HEK293 (cell line): ENCODE data around the gene HES7.

Source experiments
- CTCF ChIA-PET: fragments of 350-600 bp; formaldehyde crosslinking; extraction: SDS; loops from one replicate; lab custom pipeline; 2021; ENCODE audit warnings: antibody characterized with exemption; lab: Yijun Ruan, JAX
- POLR2A ChIA-PET: fragments of 300-600 bp; formaldehyde crosslinking; extraction: SDS; loops from one replicate; lab custom pipeline; 2020; ENCODE audit warnings: antibody characterized with exemption, inconsistent platforms; lab: Yijun Ruan, JAX
- H3K27ac ChIP-seq: fragments of 200-500 bp; sonication (Bioruptor generic); 2 replicates; pipeline ENCODE4 v1.5.1; 2014; ENCODE audit warnings: low read depth, low read length, control low read depth, inconsistent platforms; ENCODE audit errors: extremely low read depth
- H3K36me3 ChIP-seq, 2 experiments: fragments of 200-500 bp in 1 of 2; sonication (Bioruptor generic) in 1 of 2; 1 replicate in 1 of 2; 2 replicates in 1 of 2; pipeline ENCODE4 v1.5.1; 2014 to 2017; ENCODE audit warnings: inconsistent platforms in 2 of 2, low read length in 2 of 2; ENCODE audit not compliant: control insufficient read depth in 2 of 2, insufficient read depth in 1 of 2
- H3K4me1 ChIP-seq: fragments of 200-500 bp; sonication (Bioruptor generic); 2 replicates; pipeline ENCODE4 v1.5.1; 2014; ENCODE audit warnings: mild to moderate bottlenecking, low read length, inconsistent platforms; ENCODE audit not compliant: control insufficient read depth, insufficient read depth
- H3K4me3 ChIP-seq: 2 replicates; pipeline ENCODE4 v1.5.1; 2011; ENCODE audit warnings: low read depth, mild to moderate bottlenecking, control low read depth, low read length, moderate library complexity
- H3K9me3 ChIP-seq: fragments of 200-500 bp; sonication (Bioruptor generic); 2 replicates; pipeline ENCODE4 v1.5.1; 2014; ENCODE audit warnings: low read depth, low read length, inconsistent platforms; ENCODE audit not compliant: control insufficient read depth, insufficient read depth
- EGR2 ChIP-seq: fragments of 450-650 bp; formaldehyde crosslinking; IDR thresholded peaks from 2 replicates; pipeline ENCODE4 v1.5.1; 2016; ENCODE audit warnings: low read depth, missing biosample characterization, missing genetic modification characterization
- GLI4 ChIP-seq: fragments of 450-650 bp; formaldehyde crosslinking; IDR thresholded peaks from 2 replicates; pipeline ENCODE4 v1.5.1; 2016; ENCODE audit warnings: missing biosample characterization, missing genetic modification characterization
- REPIN1 ChIP-seq: fragments of 450-650 bp; formaldehyde crosslinking; IDR thresholded peaks from 2 replicates; pipeline ENCODE4 v1.5.1; 2017; ENCODE audit warnings: missing biosample characterization, missing genetic modification characterization, low read depth
- SP7 ChIP-seq: fragments of 450-650 bp; formaldehyde crosslinking; IDR thresholded peaks from 2 replicates; pipeline ENCODE4 v1.5.1; 2016; ENCODE audit warnings: missing biosample characterization, missing genetic modification characterization
- ZNF202 ChIP-seq: fragments of 450-650 bp; formaldehyde crosslinking; IDR thresholded peaks from 2 replicates; pipeline ENCODE4 v1.5.1; 2016; ENCODE audit warnings: missing biosample characterization, missing genetic modification characterization, borderline replicate concordance
- ZNF214 ChIP-seq: fragments of 450-650 bp; formaldehyde crosslinking; IDR thresholded peaks from 2 replicates; pipeline ENCODE4 v1.5.1; 2017; ENCODE audit warnings: missing biosample characterization, mild to moderate bottlenecking, missing genetic modification characterization, borderline replicate concordance
- ZNF350 ChIP-seq: fragments of 450-650 bp; formaldehyde crosslinking; IDR thresholded peaks from 2 replicates; pipeline ENCODE4 v1.5.0; 2017; ENCODE audit warnings: missing biosample characterization, mild to moderate bottlenecking, missing genetic modification characterization
- ZNF354C ChIP-seq: fragments of 450-650 bp; formaldehyde crosslinking; IDR thresholded peaks from 2 replicates; pipeline ENCODE4 v1.5.1; 2016; ENCODE audit warnings: missing biosample characterization, missing genetic modification characterization, low read depth, borderline replicate concordance
- TF ChIP-seq, protein P1 (sequence below): fragments of 450-650 bp; formaldehyde crosslinking; IDR thresholded peaks from 2 replicates; pipeline ENCODE4 v1.5.1; 2016; ENCODE audit warnings: missing biosample characterization, missing genetic modification characterization
- TF ChIP-seq, protein P2 (sequence below): fragments of 450-650 bp; formaldehyde crosslinking; IDR thresholded peaks from 2 replicates; pipeline ENCODE4 v1.5.1; 2016; ENCODE audit warnings: missing biosample characterization, missing genetic modification characterization
- TF ChIP-seq, protein P3 (sequence below): fragments of 450-650 bp; formaldehyde crosslinking; IDR thresholded peaks from 2 replicates; pipeline ENCODE4 v1.5.1; 2016; ENCODE audit warnings: missing biosample characterization, missing genetic modification characterization
- TF ChIP-seq, protein P4 (sequence below): fragments of 450-650 bp; formaldehyde crosslinking; IDR thresholded peaks from 2 replicates; pipeline ENCODE4 v1.5.1; 2017; ENCODE audit warnings: missing biosample characterization, missing genetic modification characterization
- TF ChIP-seq, protein P5 (sequence below): fragments of 450-650 bp; formaldehyde crosslinking; IDR thresholded peaks from 2 replicates; pipeline ENCODE4 v1.5.1; 2016; ENCODE audit warnings: missing biosample characterization, missing genetic modification characterization
- TF ChIP-seq, protein P6 (sequence below): fragments of 450-650 bp; formaldehyde crosslinking; IDR thresholded peaks from 2 replicates; pipeline ENCODE4 v1.5.1; 2017; ENCODE audit warnings: missing biosample characterization, missing genetic modification characterization
- TF ChIP-seq, protein P7 (sequence below): fragments of 450-650 bp; formaldehyde crosslinking; IDR thresholded peaks from 2 replicates; pipeline ENCODE4 v1.5.1; 2017; ENCODE audit warnings: missing biosample characterization, missing genetic modification characterization
- TF ChIP-seq, protein P8 (sequence below): fragments of 450-650 bp; formaldehyde crosslinking; IDR thresholded peaks from 2 replicates; pipeline ENCODE4 v1.5.1; 2016; ENCODE audit warnings: missing biosample characterization, missing genetic modification characterization
- TF ChIP-seq, protein P9 (sequence below): fragments of 450-650 bp; formaldehyde crosslinking; IDR thresholded peaks from 2 replicates; pipeline ENCODE4 v1.5.1; 2016; ENCODE audit warnings: missing biosample characterization, missing genetic modification characterization

The HES7 gene

DNA sequence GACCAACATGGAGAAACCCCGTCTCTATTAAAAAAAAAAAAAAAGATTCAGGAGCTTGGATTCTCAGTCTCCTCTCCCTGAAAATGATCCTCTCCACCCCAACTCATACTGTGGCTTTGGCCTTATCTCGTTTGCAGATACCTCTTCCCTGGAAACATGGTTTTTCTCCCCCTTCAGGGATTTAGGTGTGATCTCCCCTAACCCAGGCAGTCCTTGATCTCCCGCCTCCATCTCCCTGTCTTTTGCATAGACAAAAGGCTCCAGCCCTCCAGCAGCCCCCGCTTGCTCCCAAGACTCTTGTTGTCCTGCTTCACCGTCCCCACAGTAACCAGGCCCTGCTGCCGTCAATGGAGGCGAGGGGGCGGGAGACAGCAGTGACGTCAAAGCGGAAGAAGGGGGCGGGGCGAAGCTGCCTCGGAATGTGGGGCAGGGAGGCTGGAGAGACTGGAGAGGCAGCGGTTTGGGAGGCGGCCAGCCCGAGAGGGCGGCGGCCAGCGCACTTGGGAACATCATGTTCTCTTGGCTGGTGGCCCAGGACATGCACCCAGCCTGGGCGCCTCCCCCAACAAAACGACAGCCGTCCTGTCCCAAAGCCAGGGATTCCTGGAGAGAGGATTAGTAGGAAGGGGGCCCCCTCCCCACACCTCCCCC is 30.2 kb upstream of the HES7 start:
- Histone ChIP-seq H3K27ac (peak overlapping the region; percentile 74), H3K9me3 (no peaks in the 10 kb centered on the region), H3K4me1 (peaks cover 25% of the 10 kb centered on the region), H3K4me3 (peak overlapping the region; percentile 13), H3K36me3 (peaks cover 4 to 21% of the 10 kb centered on the region in 2 experiments; a peak in 2 of 3 replicates)
- ChIA-PET CTCF (interaction anchor here (0.6 to 7.3 kb wide), 11 partner anchors 15 to 1362 kb away, joined by 3 to 91 read pairs (median 4); partner anchors contain the start of genes ALOX12B and ALOXE3), POLR2A (interaction anchor here (0.6 to 2.0 kb wide), 15 partner anchors 9 to 297 kb away, joined by 3 to 16 read pairs (median 4); partner anchors contain the start of genes ALOXE3, AURKB, BORCS6 and KRABD2)
- TF ChIP-seq, protein P1, sequence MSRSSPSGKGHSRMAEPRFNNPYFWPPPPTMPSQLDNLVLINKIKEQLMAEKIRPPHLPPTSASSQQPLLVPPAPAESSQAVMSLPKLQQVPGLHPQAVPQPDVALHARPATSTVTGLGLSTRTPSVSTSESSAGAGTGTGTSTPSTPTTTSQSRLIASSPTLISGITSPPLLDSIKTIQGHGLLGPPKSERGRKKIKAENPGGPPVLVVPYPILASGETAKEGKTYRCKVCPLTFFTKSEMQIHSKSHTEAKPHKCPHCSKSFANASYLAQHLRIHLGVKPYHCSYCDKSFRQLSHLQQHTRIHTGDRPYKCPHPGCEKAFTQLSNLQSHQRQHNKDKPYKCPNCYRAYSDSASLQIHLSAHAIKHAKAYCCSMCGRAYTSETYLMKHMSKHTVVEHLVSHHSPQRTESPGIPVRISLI (tag by site-specific recombination) = no peak
- TF ChIP-seq ZNF214 = no peak
- TF ChIP-seq REPIN1 (tag by site-specific recombination) = no peak
- peak; percentile 85 for TF ChIP-seq SP7 (tag by site-specific recombination)
- TF ChIP-seq ZNF202 = no peak
- TF ChIP-seq GLI4 (tag by site-specific recombination) = no peak
- TF ChIP-seq, protein P2, sequence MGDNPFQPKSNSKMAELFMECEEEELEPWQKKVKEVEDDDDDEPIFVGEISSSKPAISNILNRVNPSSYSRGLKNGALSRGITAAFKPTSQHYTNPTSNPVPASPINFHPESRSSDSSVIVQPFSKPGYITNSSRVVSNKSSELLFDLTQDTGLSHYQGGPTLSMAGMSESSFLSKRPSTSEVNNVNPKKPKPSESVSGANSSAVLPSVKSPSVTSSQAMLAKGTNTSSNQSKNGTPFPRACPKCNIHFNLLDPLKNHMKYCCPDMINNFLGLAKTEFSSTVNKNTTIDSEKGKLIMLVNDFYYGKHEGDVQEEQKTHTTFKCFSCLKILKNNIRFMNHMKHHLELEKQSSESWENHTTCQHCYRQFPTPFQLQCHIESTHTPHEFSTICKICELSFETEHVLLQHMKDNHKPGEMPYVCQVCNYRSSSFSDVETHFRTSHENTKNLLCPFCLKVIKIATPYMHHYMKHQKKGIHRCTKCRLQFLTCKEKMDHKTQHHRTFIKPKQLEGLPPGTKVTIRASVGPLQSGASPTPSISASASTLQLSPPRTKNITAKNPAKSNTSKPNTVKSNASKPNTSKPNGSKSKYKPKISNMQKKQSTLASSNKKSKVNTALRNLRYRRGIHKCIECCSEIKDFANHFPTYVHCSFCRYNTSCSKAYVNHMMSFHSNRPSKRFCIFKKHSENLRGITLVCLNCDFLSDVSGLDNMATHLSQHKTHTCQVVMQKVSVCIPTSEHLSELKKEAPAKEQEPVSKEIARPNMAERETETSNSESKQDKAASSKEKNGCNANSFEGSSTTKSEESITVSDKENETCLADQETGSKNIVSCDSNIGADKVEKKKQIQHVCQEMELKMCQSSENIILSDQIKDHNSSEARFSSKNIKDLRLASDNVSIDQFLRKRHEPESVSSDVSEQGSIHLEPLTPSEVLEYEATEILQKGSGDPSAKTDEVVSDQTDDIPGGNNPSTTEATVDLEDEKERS (tag by site-specific recombination) = no peak
- TF ChIP-seq, protein P3, sequence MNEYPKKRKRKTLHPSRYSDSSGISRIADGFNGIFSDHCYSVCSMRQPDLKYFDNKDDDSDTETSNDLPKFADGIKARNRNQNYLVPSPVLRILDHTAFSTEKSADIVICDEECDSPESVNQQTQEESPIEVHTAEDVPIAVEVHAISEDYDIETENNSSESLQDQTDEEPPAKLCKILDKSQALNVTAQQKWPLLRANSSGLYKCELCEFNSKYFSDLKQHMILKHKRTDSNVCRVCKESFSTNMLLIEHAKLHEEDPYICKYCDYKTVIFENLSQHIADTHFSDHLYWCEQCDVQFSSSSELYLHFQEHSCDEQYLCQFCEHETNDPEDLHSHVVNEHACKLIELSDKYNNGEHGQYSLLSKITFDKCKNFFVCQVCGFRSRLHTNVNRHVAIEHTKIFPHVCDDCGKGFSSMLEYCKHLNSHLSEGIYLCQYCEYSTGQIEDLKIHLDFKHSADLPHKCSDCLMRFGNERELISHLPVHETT (tag by site-specific recombination) = 0 out of 2 replicates have a peak, but pooled peaks have one; percentile 18
- TF ChIP-seq, protein P4, sequence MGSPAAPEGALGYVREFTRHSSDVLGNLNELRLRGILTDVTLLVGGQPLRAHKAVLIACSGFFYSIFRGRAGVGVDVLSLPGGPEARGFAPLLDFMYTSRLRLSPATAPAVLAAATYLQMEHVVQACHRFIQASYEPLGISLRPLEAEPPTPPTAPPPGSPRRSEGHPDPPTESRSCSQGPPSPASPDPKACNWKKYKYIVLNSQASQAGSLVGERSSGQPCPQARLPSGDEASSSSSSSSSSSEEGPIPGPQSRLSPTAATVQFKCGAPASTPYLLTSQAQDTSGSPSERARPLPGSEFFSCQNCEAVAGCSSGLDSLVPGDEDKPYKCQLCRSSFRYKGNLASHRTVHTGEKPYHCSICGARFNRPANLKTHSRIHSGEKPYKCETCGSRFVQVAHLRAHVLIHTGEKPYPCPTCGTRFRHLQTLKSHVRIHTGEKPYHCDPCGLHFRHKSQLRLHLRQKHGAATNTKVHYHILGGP = peak; percentile 91
- peak; percentile 89 for TF ChIP-seq EGR2 (tag by site-specific recombination)
- TF ChIP-seq, protein P5, sequence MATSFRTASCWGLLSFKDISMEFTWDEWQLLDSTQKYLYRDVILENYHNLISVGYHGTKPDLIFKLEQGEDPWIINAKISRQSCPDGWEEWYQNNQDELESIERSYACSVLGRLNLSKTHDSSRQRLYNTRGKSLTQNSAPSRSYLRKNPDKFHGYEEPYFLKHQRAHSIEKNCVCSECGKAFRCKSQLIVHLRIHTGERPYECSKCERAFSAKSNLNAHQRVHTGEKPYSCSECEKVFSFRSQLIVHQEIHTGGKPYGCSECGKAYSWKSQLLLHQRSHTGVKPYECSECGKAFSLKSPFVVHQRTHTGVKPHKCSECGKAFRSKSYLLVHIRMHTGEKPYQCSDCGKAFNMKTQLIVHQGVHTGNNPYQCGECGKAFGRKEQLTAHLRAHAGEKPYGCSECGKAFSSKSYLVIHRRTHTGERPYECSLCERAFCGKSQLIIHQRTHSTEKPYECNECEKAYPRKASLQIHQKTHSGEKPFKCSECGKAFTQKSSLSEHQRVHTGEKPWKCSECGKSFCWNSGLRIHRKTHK (tag by site-specific recombination) = no peak
- TF ChIP-seq, protein P6, sequence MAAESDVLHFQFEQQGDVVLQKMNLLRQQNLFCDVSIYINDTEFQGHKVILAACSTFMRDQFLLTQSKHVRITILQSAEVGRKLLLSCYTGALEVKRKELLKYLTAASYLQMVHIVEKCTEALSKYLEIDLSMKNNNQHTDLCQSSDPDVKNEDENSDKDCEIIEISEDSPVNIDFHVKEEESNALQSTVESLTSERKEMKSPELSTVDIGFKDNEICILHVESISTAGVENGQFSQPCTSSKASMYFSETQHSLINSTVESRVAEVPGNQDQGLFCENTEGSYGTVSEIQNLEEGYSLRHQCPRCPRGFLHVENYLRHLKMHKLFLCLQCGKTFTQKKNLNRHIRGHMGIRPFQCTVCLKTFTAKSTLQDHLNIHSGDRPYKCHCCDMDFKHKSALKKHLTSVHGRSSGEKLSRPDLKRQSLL (tag by site-specific recombination) = peak; percentile 85; the same call in 1 of the 2 replicates
- TF ChIP-seq, protein P7, sequence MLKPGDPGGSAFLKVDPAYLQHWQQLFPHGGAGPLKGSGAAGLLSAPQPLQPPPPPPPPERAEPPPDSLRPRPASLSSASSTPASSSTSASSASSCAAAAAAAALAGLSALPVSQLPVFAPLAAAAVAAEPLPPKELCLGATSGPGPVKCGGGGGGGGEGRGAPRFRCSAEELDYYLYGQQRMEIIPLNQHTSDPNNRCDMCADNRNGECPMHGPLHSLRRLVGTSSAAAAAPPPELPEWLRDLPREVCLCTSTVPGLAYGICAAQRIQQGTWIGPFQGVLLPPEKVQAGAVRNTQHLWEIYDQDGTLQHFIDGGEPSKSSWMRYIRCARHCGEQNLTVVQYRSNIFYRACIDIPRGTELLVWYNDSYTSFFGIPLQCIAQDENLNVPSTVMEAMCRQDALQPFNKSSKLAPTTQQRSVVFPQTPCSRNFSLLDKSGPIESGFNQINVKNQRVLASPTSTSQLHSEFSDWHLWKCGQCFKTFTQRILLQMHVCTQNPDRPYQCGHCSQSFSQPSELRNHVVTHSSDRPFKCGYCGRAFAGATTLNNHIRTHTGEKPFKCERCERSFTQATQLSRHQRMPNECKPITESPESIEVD (tag by site-specific recombination) = no peak
- no peak for TF ChIP-seq ZNF350 (tag by site-specific recombination)
- TF ChIP-seq, protein P8, sequence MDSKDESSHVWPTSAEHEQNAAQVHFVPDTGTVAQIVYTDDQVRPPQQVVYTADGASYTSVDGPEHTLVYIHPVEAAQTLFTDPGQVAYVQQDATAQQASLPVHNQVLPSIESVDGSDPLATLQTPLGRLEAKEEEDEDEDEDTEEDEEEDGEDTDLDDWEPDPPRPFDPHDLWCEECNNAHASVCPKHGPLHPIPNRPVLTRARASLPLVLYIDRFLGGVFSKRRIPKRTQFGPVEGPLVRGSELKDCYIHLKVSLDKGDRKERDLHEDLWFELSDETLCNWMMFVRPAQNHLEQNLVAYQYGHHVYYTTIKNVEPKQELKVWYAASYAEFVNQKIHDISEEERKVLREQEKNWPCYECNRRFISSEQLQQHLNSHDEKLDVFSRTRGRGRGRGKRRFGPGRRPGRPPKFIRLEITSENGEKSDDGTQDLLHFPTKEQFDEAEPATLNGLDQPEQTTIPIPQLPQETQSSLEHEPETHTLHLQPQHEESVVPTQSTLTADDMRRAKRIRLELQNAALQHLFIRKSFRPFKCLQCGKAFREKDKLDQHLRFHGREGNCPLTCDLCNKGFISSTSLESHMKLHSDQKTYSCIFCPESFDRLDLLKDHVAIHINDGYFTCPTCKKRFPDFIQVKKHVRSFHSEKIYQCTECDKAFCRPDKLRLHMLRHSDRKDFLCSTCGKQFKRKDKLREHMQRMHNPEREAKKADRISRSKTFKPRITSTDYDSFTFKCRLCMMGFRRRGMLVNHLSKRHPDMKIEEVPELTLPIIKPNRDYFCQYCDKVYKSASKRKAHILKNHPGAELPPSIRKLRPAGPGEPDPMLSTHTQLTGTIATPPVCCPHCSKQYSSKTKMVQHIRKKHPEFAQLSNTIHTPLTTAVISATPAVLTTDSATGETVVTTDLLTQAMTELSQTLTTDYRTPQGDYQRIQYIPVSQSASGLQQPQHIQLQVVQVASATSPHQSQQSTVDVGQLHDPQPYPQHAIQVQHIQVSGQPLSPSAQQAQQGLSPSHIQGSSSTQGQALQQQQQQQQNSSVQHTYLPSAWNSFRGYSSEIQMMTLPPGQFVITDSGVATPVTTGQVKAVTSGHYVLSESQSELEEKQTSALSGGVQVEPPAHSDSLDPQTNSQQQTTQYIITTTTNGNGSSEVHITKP (tag by site-specific recombination) = peak; percentile 70
- TF ChIP-seq ZNF354C (tag by site-specific recombination) = no peak
- TF ChIP-seq, protein P9, sequence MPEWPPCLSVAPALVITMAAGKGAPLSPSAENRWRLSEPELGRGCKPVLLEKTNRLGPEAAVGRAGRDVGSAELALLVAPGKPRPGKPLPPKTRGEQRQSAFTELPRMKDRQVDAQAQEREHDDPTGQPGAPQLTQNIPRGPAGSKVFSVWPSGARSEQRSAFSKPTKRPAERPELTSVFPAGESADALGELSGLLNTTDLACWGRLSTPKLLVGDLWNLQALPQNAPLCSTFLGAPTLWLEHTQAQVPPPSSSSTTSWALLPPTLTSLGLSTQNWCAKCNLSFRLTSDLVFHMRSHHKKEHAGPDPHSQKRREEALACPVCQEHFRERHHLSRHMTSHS (tag by site-specific recombination) = no peak
